H1 (cell line): Measurements from ENCODE around the gene MYMX. TPM values are rescaled to one million over a fixed set of nuclear protein-coding genes. Genes with fewer than 3 reads are reported as not detected.
A peak's percentile ranks its signal among the peaks of the same experiment; 100 is the strongest.

ENCODE experiments used
- CTCF ChIA-PET: fragments of 300-600 bp; sonication (Branson Sonifier 250); formaldehyde crosslinking; loops from one replicate; lab custom pipeline; 2021; ENCODE audit not compliant: partially characterized antibody; lab: Charles Lee
- POLR2A ChIA-PET: fragments of 300-600 bp; sonication (Branson Sonifier 250); formaldehyde crosslinking; loops from one replicate; lab custom pipeline; 2021; ENCODE audit warnings: inconsistent platforms; ENCODE audit not compliant: partially characterized antibody; lab: Charles Lee
- DNase-seq, 2 experiments: peaks; one replicate each; pipeline versions ENCODE4 v3.0.0 to v3.0.0-alpha.2; 2010 to 2022; ENCODE audit warnings: low spot score in 2 of 2, low read depth in 1 of 2, mixed read lengths in 1 of 2
- FAIRE-seq: peaks from 2 replicates; lab custom pipeline; 2011; peaks lifted over from hg19 to GRCh38; lab: Jason Lieb, UNC
- H2AFZ ChIP-seq: 2 replicates; pipeline ENCODE4 v1.8.1; 2012; ENCODE audit warnings: low read length, inconsistent platforms
- H2AK5ac ChIP-seq: 2 replicates; pipeline ENCODE4 v1.6.1; 2013; ENCODE audit warnings: low read depth, low read length
- H2BK120ac ChIP-seq: replicated peaks from 2 replicates; pipeline ENCODE3; 2013; ENCODE audit warnings: low read depth, low read length, inconsistent platforms
- H2BK12ac ChIP-seq: 2 replicates; pipeline ENCODE4 v1.6.1; 2013; ENCODE audit warnings: low read depth, low read length
- H2BK15ac ChIP-seq: 2 replicates; pipeline ENCODE4 v1.6.1; 2013; ENCODE audit warnings: low read length
- H2BK20ac ChIP-seq: 2 replicates; pipeline ENCODE4 v1.6.1; 2013; ENCODE audit warnings: low read length
- H2BK5ac ChIP-seq: 2 replicates; pipeline ENCODE4 v1.6.1; 2013; ENCODE audit warnings: low read depth, low read length
- H3K14ac ChIP-seq: 2 replicates; pipeline ENCODE4 v1.6.1; 2013; ENCODE audit warnings: inconsistent platforms; ENCODE audit not compliant: insufficient read length
- H3K18ac ChIP-seq: 2 replicates; pipeline ENCODE4 v1.6.1; 2013; ENCODE audit warnings: low read length; ENCODE audit errors: extremely low read depth
- H3K23ac ChIP-seq: 2 replicates; pipeline ENCODE4 v1.6.1; 2013; ENCODE audit warnings: inconsistent platforms; ENCODE audit not compliant: insufficient read length
- H3K23me2 ChIP-seq: 2 replicates; pipeline ENCODE4 v1.6.1; 2013; ENCODE audit warnings: low read depth, low read length
- H3K27ac ChIP-seq: 2 replicates; pipeline ENCODE4 v1.6.1; 2011; ENCODE audit warnings: low read depth, low read length, inconsistent platforms
- H3K27me3 ChIP-seq, 4 experiments: replicated peaks in 1 of 4; 1 replicate in 1 of 4; 2 replicates in 3 of 4; pipeline versions ENCODE4 v1.6.1 to v1.8.1; 2011 to 2013; ENCODE audit warnings: low read length in 3 of 4, mild to moderate bottlenecking in 3 of 4, inconsistent platforms in 2 of 4, mixed read lengths in 2 of 4, moderate library complexity in 1 of 4; ENCODE audit not compliant: control insufficient read depth in 3 of 4, insufficient read depth in 3 of 4; ENCODE audit errors: extremely low read depth in 1 of 4
- H3K36me3 ChIP-seq, 4 experiments: 2 replicates each; pipeline versions ENCODE4 v1.6.1 to v1.8.1; 2011 to 2013; ENCODE audit warnings: mild to moderate bottlenecking in 4 of 4, low read length in 3 of 4, moderate library complexity in 2 of 4, control low read depth in 1 of 4, inconsistent platforms in 1 of 4; ENCODE audit not compliant: insufficient read depth in 4 of 4, control insufficient read depth in 2 of 4
- H3K4ac ChIP-seq: replicated peaks from 2 replicates; pipeline ENCODE3; 2013; ENCODE audit warnings: low read length, low read depth, mixed read lengths, inconsistent platforms; ENCODE audit not compliant: insufficient read length
- H3K4me1 ChIP-seq, 4 experiments: replicated peaks in 1 of 4; 1 replicate in 1 of 4; 2 replicates in 3 of 4; pipeline versions ENCODE4 v1.6.1 to v1.8.1; 2011 to 2013; ENCODE audit warnings: low read length in 3 of 4, inconsistent platforms in 2 of 4, mixed read lengths in 1 of 4; ENCODE audit not compliant: insufficient read depth in 4 of 4, control insufficient read depth in 3 of 4
- H3K4me2 ChIP-seq, 2 experiments: 2 replicates each; pipeline versions ENCODE4 v1.6.1 to v1.8.1; 2011 to 2013; ENCODE audit warnings: low read depth in 2 of 2, low read length in 2 of 2, control low read depth in 1 of 2, inconsistent platforms in 1 of 2, mild to moderate bottlenecking in 1 of 2; ENCODE audit not compliant: insufficient read depth in 1 of 2
- H3K4me3 ChIP-seq, 4 experiments: fragments of 200-600, 300-600 bp in 1 of 4; sonication (generic), shearing (Covaris generic), sonication (Bioruptor Twin) in 1 of 4; 2 replicates each; pipeline versions ENCODE4 v1.5.1 to v1.8.1; 2011 to 2016; ENCODE audit warnings: low read length in 4 of 4, low read depth in 3 of 4, control low read depth in 2 of 4, inconsistent platforms in 2 of 4, mild to moderate bottlenecking in 2 of 4, mixed read lengths in 1 of 4, moderate library complexity in 1 of 4; ENCODE audit not compliant: insufficient read depth in 2 of 4; ENCODE audit errors: extremely low read depth in 1 of 4
- H3K56ac ChIP-seq: replicated peaks from 2 replicates; pipeline ENCODE3; 2013; ENCODE audit warnings: low read depth, mild to moderate bottlenecking, mixed read lengths, low read length, inconsistent platforms; ENCODE audit not compliant: insufficient read length
- H3K79me1 ChIP-seq: 2 replicates; pipeline ENCODE4 v1.6.1; 2013; ENCODE audit warnings: low read depth, low read length, control low read depth
- H3K79me2 ChIP-seq, 2 experiments: 2 replicates each; pipeline versions ENCODE4 v1.6.1 to v1.8.1; 2012 to 2013; ENCODE audit warnings: low read length in 2 of 2, mild to moderate bottlenecking in 2 of 2, inconsistent platforms in 1 of 2; ENCODE audit not compliant: insufficient read depth in 2 of 2, control insufficient read depth in 1 of 2
- H3K9ac ChIP-seq, 4 experiments: replicated peaks in 1 of 4; 1 replicate in 1 of 4; 2 replicates in 3 of 4; pipeline versions ENCODE4 v1.6.1 to v1.8.1; 2011 to 2013; ENCODE audit warnings: low read depth in 3 of 4, low read length in 3 of 4, control low read depth in 2 of 4, mild to moderate bottlenecking in 2 of 4, moderate library complexity in 2 of 4, inconsistent platforms in 1 of 4; ENCODE audit errors: extremely low read depth in 1 of 4
- H3K9me3 ChIP-seq, 2 experiments: 2 replicates each; pipeline versions ENCODE4 v1.6.1 to v1.8.1; 2012 to 2013; ENCODE audit warnings: mild to moderate bottlenecking in 2 of 2, moderate library complexity in 2 of 2, control low read depth in 1 of 2, inconsistent platforms in 1 of 2, low read depth in 1 of 2, low read length in 1 of 2, mixed read lengths in 1 of 2; ENCODE audit not compliant: insufficient read depth in 2 of 2
- H4K20me1 ChIP-seq, 2 experiments: replicated peaks in 1 of 2; 2 replicates each; pipeline versions ENCODE3 to v1.8.1; 2011 to 2013; ENCODE audit warnings: inconsistent platforms in 2 of 2, low read length in 2 of 2, mild to moderate bottlenecking in 1 of 2; ENCODE audit not compliant: insufficient read depth in 2 of 2, control insufficient read depth in 1 of 2
- H4K5ac ChIP-seq: 2 replicates; pipeline ENCODE4 v1.6.1; 2013; ENCODE audit warnings: low read length, low read depth, mixed read lengths, inconsistent platforms; ENCODE audit not compliant: insufficient read length
- H4K8ac ChIP-seq: 2 replicates; pipeline ENCODE4 v1.8.0; 2013; ENCODE audit warnings: mild to moderate bottlenecking, moderate library complexity, low read length, inconsistent platforms; ENCODE audit not compliant: insufficient read depth; ENCODE audit errors: extremely low read depth
- H4K91ac ChIP-seq: replicated peaks from 2 replicates; pipeline ENCODE3; 2013; ENCODE audit warnings: low read length, mixed read lengths, inconsistent platforms; ENCODE audit not compliant: insufficient read length
- CHD2 ChIP-seq: IDR thresholded peaks from 2 replicates; pipeline ENCODE4 v1.6.1; 2012; ENCODE audit warnings: low read length, improper control_type of control experiment
- CTBP2 ChIP-seq: IDR thresholded peaks from 2 replicates; pipeline ENCODE4 v1.7.0; 2011; ENCODE audit warnings: borderline replicate concordance, mild to moderate bottlenecking, moderate library complexity, mixed read lengths, low read length; ENCODE audit not compliant: insufficient read depth, insufficient read length
- FOSL1 ChIP-seq: IDR thresholded peaks from 2 replicates; pipeline ENCODE4 v1.6.1; 2011; ENCODE audit warnings: mild to moderate bottlenecking, low read depth, low read length, moderate library complexity; ENCODE audit not compliant: insufficient read depth
- GTF2F1 ChIP-seq: IDR thresholded peaks from 2 replicates; pipeline ENCODE4 v1.6.1; 2012; ENCODE audit warnings: low read depth, low read length, improper control_type of control experiment, borderline replicate concordance
- JUND ChIP-seq: IDR thresholded peaks from 2 replicates; pipeline ENCODE4 v1.6.1; 2011; ENCODE audit warnings: mild to moderate bottlenecking, improper control_type of control experiment, low read length
- KDM1A ChIP-seq: fragments of 200-600, 300-600 bp; sonication (generic); IDR thresholded peaks from 2 replicates; pipeline ENCODE4 v1.7.1; 2016; ENCODE audit warnings: mild to moderate bottlenecking, low read length, borderline replicate concordance
- KDM4A ChIP-seq: IDR thresholded peaks from one replicate; pipeline ENCODE4 v1.7.1; 2012; ENCODE audit warnings: low read depth, mild to moderate bottlenecking, moderate library complexity, low read length, inconsistent platforms; ENCODE audit not compliant: severe bottlenecking
- NANOG ChIP-seq: IDR thresholded peaks from 2 replicates; pipeline ENCODE4 v1.6.1; 2011; ENCODE audit warnings: low read length, low read depth, mild to moderate bottlenecking, inconsistent platforms; ENCODE audit not compliant: insufficient read depth, poor library complexity, severe bottlenecking
- POLR2AphosphoS5 ChIP-seq: IDR thresholded peaks from 2 replicates; pipeline ENCODE4 v1.6.1; 2011; ENCODE audit warnings: low read depth, low read length
- POU5F1 ChIP-seq: IDR thresholded peaks from 2 replicates; pipeline ENCODE4 v1.6.1; 2011; ENCODE audit warnings: low read depth, mild to moderate bottlenecking, low read length, moderate library complexity
- SAP30 ChIP-seq: fragments of 300-600 bp; sonication (generic); IDR thresholded peaks from 2 replicates; pipeline ENCODE4 v1.7.1; 2012; ENCODE audit warnings: low read length, moderate library complexity, mild to moderate bottlenecking, inconsistent platforms; ENCODE audit not compliant: insufficient read depth, insufficient replicate concordance
- SIRT6 ChIP-seq: IDR thresholded peaks from one replicate; pipeline ENCODE4 v1.7.1; 2012; ENCODE audit warnings: low read length, inconsistent platforms
- USF2 ChIP-seq: IDR thresholded peaks from 2 replicates; pipeline ENCODE4 v1.6.1; 2011; ENCODE audit warnings: low read length, improper control_type of control experiment
- WGBS, 2 experiments: shearing (Covaris generic) in 1 of 2; methylation state at CpG; one replicate each; pipeline versions ENCODE4 v1.1.6 to v1.1.7; 2013 to 2015; ENCODE audit warnings: low lambda C conversion rate in 2 of 2, mixed read lengths in 2 of 2, inconsistent platforms in 1 of 2, low coverage in 1 of 2, missing lambda C conversion rate in 1 of 2; ENCODE audit not compliant: insufficient replicate concordance in 2 of 2, insufficient coverage in 1 of 2, insufficient read length in 1 of 2; ENCODE audit errors: extremely low coverage in 1 of 2, missing lambda C conversion rate in 1 of 2; 5-methylcytosine and 5-hydroxymethylcytosine counted together
- polyA plus RNA-seq, 7 experiments: library from polyadenylated mRNA; depleted of rRNA in 3 of 7; stranded (reverse) in 5 of 7; unstranded in 2 of 7; fragments of >200 nt in 5 of 7; fragments of 200-250 nt in 2 of 7; gene quantifications; 1 replicate in 5 of 7; 2 replicates in 1 of 7; 4 replicates in 1 of 7; pipeline versions ENCODE4 v1.2.1 to v1.2.3, GENCODE V29; 2011 to 2013; ENCODE audit warnings: missing spikeins in 2 of 7, mixed read lengths in 2 of 7
- total RNA-seq: library from RNA; stranded (reverse); fragmentation: NEBNext Ultra II Directional; extraction: Animal tissue kit (Norgen Biotek cat#: 25700); gene quantifications from 2 replicates; pipeline ENCODE4 v1.2.1, GENCODE V29; 2021

The MYMX gene
- total and polyA plus RNA-seq, 2 of the 8 experiments (the other 6 are each of a cell fraction or from before 2014, with no cell fraction given): 4.7 to 6.9 TPM

- Histone ChIP-seq H2AK5ac (no peak overlapping the region), H2AFZ (no peak overlapping the region), H4K5ac (peak overlapping the region; percentile 20), H3K23me2 (peaks cover 11% of the 10 kb centered on the region), H3K27ac (peak overlapping the region; percentile 88; the same call in 1 of the 2 replicates), H3K79me2 (peaks cover 0 to 22% of the 10 kb centered on the region in 2 experiments; a peak in 2 of 4 replicates), H3K79me1 (no peaks in the 10 kb centered on the region; the same call in 1 of the 2 replicates), H2BK120ac (no peak overlapping the region), H3K56ac (peak overlapping the region; percentile 7), H3K36me3 (peaks cover 22 to 45% (median 42%) of the 10 kb centered on the region in 4 experiments), H3K4me1 (peaks cover 0 to 16% (median 6%) of the 10 kb centered on the region in 4 experiments; a peak in 4 of 7 replicates), H3K4me2 (peak overlapping the region; percentile 58 to 82), H4K91ac (no peak overlapping the region), H3K9me3 (no peaks in the 10 kb centered on the region), H2BK5ac (peak overlapping the region; percentile 92), H3K4ac (no peak overlapping the region), H2BK12ac (no peak overlapping the region), H4K20me1 (peaks cover 1 to 18% of the 10 kb centered on the region in 2 experiments), H3K14ac (no peak overlapping the region), H3K27me3 (no peaks in the 10 kb centered on the region), H3K9ac (peak overlapping the region; percentile 74 to 86 (median 81)), H2BK15ac (no peak overlapping the region), H3K4me3 (peak overlapping the region; percentile 67 to 85 (median 75)), H4K8ac (peak overlapping the region; percentile 89), H3K18ac (no peak overlapping the region), H2BK20ac (no peak overlapping the region), H3K23ac (no peak overlapping the region)
- POLR2A ChIA-PET: interaction anchor here (0.7 to 15.1 kb wide), 44 partner anchors 10 to 627 kb away, joined by 3 to 581 read pairs (median 5); partner anchors contain the start of genes AARS2, CAPN11, CDC5L and GTPBP2
- no peak for FAIRE-seq
- 6% methylated on average over 11 of the region's 12 CpGs; no CpG with 5 or more reads in 1 of the 2 experiments for WGBS, 2 experiments
- CTCF ChIA-PET: interaction anchor here (0.7 to 4.8 kb wide), 33 partner anchors 10 to 160 kb away, joined by 3 to 48 read pairs (median 4); partner anchors contain the start of genes CAPN11, HSP90AB1, SLC29A1 and TMEM151B
- no peak for DNase-seq
- TF ChIP-seq FOSL1 (no peak), USF2 (no peak), SAP30 (no peak), CTBP2 (no peak), CHD2 (no peak), NANOG (no peak), KDM1A (no peak), SIRT6 (no peak), JUND (no peak), POLR2AphosphoS5 (peak; percentile 7; the same call in 1 of the 2 replicates), GTF2F1 (no peak), KDM4A (no peak), POU5F1 (no peak)
Measured at GRCh38 chr6:44256775-44257024, 40.0 kb downstream of the MYMX start.
